GM19328 (cell line): Measurements from ENCODE around the gene CBR3.
"Not testable (repeated sequence)": the region's sequence is repeated elsewhere in the genome, so short reads cannot be mapped to it uniquely, and the experiment has no call there.

Source experiments
- ATAC-seq: cut with Tn5 transposase; IDR thresholded peaks from one replicate; pipeline ENCODE4 v1.9.1; 2021; ENCODE audit warnings: mild to moderate bottlenecking, moderate library complexity; ENCODE audit not compliant: unreplicated experiment

Gene CBR3

DNA sequence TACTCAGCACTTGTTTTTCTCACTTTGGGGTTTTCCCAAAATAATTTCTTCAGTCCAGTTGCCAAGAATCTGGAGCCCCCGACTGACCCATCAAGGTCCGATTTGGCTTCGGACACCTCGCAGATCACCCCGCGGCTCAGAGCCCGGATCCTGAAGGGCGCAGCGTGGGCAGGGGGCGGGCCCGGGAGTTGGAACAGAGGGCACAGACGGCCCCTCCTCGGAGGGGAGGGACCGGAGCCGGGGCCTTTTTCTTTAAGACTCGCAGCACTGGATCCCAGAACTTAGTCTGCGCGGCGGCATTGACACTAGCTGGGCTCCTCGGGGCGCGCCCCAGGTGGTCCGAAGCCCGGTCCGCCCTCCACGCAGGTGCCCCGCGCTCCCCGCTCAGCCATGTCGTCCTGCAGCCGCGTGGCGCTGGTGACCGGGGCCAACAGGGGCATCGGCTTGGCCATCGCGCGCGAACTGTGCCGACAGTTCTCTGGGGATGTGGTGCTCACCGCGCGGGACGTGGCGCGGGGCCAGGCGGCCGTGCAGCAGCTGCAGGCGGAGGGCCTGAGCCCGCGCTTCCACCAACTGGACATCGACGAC lies at the start of gene CBR3:
CBR3 (plus strand) TSS at position 277 of the 588 bp plus-strand sequence; CDS start at position 391, 114 bp downstream.
- ATAC-seq = no peak

DNA sequence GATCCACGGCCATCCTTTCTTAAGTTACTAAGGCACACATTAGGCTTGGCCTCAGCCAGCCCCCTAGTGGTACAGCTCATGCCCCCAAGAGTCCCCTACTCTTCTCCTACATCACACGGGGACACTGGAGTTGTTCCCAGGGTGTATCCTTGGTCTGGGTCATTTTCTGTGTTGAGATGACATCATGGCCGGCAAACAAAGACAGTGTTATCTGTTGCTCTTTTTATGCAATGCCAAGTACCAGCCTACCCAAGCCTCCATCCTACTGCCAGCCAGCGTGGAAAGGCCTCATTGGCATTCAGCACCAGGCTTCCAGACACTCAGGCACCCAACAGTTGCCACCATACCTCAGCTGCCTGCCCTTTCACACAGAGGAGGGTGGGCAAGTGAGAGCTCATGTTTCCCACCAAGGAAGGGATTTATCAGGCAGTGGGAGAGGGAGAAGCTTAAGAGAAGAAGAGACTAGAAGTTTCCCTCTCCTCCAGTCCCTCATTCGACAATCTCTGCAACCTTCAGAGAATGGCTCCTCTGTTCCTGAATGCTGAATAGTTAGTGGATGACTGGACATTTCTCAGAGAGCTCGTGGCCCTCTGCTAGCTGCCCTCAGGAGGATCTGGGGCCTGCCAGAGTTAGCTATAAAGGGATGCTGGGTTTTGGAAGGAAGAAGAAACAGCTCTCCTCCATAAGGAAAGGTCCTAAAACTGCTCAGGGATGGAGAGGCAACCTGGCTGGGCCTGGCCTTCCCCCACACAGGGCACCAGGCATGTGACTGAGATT lies 47.3 kb upstream of the CBR3 start:
- no peak for ATAC-seq

DNA sequence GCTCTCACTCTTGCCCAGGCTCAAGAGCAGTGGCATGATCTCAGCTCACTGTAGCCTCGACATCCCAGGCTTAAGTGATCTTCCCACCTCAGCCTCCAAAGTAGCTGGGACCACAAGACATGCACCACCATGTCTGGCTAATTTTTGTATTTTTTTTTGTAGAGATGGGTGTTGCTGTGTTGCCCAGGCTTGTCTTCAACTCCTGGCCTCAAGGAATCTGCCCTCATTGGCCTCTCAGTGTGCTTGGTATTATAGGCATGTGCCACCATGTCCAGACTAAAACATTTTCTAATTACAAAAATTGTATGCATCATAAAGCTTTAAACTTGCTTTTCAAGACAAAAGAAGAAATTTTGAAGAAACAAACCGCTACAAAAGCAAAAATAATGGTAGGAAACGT lies 44.9 kb upstream of the CBR3 start:
- ATAC-seq = no peak

DNA sequence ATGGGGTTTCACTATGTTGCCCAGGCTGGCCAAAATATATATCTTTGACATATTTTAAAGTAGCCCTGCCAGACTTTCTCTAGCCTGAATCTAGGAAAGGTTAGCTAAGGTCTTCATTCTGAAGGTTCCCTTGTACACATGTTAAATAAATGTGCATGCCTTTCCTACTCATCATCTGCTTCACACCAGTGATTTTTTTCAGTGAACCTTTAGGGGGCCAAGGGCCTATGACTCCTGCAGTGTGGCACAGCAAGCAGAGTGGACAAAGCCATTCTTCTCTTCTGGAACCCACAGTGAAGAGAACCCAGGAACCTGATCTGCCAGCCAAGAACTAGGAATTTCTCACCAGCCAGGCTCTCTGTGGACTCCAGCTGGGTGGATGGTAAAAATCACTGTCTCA lies 42.2 kb upstream of the CBR3 start:
- ATAC-seq = no peak

DNA sequence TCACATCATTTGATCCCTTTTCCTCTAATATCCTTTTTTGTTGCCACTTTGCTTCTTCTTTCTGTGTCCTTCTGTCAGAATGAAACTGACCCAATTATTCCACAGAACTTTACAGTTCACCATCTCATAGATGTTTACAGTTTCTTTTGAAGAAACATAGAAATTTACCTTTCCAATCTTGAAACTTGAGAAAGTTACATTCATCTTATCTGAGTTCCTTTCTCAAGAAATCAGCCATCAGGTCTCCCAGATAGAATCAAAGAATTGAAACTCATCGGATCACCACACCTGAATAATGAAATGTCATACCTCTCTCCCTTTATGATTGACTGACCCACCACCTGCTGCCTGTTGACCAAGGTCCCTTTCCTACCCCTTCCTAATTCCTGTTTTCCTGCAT lies 41.4 kb upstream of the CBR3 start:
- ATAC-seq = no peak

DNA sequence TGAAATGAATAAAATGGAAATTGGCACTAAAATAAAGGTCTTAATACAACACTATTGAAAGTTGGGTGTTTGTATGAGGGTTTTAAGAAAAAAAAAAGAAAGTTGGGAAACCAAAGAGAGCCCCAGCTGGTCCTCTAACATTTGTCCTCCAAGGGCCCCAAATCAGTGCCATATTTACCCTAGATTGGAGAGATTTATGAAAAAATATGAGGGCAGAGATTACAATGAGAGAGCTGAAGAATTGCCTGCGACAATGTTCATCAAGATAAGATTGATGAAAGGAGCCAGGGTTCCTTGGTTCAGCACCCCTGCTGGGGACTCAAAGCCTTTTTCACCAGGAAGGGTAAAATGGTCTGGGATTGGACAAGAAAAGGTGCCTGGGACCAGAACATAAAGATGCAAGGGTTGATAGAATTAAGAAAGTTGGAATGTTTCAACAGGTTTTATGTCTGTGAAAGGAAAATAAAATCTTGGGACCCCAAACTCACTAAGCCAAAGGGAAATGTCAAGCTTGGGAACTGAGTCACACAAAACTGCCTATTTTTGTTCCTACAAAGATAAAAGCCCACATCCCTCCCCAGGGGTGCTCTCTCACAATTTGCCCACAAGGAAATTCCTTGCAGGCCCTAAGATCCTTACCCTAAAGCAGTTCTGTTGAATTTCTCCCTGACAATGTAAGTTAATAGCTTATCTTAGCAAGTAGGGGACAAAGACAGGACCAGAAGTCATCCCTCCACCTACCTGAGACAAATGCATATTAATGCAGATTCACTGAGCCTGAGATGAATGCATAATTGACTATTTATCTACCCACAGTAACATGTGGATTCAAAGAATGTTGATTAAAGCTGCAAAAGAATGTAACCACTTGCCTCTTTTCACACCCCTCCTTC lies 38.2 kb upstream of the CBR3 start:
- no peak for ATAC-seq

DNA sequence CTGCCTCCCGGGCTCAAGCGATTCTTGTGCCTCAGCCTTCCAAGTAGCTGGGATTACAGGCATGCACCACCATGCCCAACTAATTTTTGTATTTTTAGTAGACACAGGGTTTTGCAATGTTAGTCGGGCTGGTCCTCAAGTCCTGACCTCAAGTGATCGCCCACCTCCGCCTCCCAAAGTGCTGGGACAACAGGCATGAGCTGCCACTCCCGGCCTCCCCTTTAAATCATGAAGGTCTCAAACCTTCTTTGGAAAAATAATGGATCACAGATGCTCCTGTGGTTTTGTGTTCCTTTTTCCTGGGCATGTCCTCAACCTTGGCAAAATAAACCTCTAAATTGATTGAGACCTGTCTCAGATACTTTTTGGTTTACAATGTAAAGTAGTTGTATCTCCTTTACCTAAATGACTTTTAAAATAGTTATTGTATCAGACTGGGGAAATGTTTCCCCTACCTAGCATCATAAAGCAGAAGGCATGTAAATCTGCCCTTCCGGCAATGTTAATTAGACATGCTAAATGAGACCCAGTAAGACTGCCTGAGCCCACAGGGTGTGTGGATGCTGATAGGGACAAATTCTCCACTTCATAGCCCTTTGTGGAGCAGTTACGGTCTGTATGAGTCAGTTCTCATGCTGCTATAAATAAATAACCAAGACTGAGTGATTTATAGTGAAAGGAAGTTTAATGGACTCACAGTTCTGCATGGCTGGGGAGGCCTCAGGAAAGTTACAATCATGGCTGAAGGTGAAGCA lies 37.3 kb upstream of the CBR3 start:
- no peak for ATAC-seq

DNA sequence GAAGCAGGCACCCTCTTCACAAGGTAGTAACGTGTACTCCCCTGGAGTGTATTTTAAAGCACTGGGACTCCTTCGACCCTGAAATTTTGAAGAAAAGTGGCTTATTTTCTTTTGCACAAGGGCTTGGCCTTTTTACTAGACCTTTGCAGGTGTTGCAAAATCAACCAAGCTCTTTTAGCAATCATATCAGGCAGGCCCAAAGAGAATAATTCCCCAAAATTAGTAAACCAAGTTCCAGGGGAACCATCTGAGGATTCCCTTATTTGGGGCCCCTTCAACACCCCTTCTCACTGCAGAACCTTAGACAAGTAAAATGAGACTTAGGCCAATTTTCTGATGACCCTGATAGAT lies 36.7 kb upstream of the CBR3 start:
- no peak for ATAC-seq

DNA sequence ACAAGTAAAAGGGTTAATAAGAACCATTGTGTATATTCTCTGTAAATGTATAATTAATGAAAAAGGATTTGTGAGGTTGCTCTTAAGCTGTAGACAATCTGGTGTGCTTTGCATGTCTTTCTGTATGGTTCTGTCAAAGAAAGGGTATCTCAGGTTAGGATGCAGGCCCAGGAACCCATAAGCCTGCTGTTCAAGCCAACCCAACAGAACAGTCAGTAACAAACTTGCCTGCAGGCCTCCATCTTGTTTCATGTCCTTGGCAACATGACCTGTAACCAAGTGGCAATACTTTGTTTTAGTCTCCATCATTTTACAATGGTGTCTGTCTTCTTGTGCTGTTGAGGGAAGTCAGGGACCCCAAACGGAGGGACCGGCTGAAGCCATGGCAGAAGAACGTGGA lies 35.9 kb upstream of the CBR3 start:
- ATAC-seq = no peak

DNA sequence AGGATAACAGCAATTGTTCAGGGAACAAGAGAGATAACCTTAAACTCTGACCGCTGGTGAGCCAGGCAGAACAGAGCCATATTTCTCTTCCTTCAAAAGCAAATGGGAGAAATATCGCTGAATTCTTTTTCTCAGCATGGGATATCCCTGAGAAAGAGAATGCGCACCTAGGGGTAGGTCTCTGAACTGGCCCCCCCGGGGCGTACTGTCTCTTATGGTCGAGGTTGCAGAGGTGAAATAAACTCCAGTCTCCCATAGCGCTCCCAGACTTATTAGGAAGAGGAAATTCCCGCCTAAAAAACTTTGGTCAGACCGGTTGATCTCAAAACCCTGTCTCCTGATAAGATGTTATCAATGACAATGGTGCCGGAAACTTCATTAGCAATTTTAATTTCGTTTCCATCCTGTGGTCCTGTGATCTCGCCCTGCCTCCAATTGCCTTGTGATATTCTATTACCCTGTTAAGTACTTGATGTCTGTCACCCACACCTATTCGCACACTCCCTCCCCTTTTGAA lies 35.1 kb upstream of the CBR3 start:
- not testable (repeated sequence) for ATAC-seq

DNA sequence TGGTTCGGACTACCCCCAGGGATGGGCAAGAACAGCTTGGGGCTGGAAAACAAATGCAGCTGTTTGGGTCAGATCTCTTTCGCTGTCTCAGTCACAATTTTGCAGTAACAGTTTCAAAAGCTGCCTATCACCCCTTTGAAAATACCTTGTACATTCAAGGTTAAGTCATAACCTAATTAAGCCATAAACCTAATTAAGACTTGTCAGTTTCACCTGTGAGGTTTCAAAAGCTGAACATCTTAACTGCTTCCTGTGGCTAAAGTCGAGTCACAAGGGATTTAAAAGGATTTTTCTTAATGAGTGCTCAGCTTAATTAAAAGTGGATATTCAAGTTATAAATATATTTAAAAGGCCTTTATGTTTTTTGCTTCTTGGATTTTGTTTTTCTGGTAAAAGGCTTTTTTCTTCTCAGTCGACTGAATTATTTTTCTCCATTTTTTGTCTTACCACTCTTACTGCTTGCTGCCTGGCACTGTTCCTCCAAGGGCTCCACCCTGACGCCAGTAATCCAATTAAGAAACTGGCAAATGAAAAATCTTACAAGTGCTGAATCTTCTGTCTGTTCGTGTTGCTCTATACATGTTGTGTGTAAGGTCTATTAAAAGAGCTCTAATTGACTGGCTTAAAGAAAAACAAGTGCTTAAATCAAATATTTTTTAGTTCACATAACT lies 33.8 kb upstream of the CBR3 start:
- ATAC-seq = no peak

DNA sequence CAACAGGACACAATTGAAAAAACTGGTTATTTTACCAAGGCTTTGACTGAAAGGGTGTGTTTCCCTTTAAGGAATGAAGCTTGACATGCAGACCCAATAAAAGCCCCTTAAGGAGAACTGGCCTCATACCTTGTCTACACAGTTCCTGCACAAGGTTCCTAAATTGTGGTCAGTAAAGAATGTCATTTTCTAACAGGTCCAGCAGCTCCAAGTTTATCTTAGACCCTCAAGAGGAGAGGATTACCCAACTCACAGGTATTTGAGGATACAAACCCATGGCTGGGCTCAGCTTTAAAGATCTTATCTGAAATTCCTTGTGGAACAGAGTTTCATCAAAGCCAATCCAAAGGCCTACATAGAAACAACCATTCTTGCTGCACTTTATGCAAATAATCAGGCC lies 31.4 kb upstream of the CBR3 start:
- ATAC-seq = no peak

DNA sequence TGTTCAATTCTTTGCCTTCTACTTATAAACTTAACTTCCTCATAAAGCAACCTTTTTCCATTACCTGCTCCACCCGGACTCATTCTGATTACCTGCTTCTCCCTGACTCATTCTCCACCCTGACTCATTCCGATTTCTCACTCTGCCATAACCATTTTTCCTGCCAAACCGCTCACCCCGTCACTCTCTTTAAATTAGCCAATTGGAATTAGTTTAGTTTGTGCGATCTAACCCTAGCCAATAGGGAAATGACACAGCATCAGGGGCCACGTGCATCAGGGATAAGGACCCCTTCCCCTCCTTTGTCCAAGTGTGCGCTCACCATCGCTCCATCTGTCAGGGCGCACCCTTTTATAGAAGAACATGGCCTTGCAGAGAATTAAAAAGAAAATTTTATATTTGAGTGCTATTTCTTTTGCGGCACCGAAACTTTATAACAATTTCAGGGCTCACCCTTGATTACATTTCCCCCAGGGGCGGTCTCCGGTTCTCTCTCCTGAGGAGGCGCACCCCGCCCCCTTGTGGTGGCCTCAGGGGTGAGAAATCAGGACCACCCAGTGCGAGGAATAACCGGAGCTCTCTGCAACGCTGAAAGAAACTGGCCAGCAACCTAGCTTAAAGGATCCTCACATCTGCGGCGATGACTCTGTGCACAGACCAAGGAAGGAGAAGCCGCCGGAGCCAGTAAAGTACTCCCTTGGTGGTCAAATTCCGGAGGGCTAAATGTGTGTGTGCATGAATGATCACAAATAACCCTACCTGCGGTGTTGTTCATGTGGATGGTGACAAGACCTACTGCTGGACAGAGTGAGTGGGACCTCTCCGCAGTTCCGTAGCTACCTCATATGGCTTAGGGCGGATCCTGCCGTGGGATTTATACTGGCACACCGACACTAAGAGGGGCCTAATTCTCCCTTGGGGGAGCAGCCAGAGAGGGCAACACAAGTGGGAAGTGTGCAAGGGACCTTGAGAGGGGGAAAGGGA lies 30.3 kb upstream of the CBR3 start:
- no peak for ATAC-seq

DNA sequence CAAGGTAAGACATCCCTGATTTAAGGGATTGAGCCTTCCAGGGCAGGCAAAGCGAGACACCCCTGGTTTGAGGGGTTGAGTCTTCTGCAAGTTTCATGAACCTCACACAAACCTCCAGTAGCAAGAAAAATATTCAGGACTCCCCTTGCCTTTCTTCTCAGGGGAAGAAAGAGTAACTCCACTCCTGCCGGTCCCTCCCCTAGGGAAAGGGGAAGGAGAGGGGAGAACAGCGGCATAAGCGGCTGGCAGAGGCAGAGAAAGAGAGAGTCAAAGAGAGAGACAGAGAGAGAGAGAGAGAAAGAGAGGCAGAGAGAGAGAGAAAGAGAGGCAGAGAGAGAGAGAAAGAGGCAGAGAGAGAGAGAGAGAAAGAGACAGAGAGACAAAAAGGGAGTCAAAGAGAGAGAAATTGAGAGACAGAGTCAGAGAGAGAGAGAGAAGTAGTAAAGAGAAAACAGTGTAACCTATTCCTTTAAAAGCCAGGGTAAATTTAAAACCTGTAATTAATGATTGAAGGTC lies 29.5 kb upstream of the CBR3 start:
- no peak for ATAC-seq

DNA sequence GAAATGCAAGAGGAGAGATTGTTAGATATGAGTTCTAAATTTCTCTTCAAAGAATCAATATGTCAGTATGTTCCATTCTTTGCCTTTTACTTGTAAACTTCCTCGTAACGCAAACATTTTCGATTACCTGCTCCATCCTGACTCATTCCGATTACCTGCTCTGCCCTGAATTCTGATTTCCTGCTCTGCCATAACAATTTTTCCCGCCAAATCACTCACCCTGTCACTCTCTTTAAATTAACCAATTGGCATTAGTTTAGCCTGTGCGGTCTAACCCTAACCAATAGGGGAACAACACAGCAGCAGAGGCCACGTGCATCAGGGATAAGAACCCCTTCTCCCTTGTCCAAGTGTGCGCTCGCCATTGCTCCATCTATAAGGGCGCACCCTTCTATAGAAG lies 25.0 kb upstream of the CBR3 start:
- no peak for ATAC-seq

DNA sequence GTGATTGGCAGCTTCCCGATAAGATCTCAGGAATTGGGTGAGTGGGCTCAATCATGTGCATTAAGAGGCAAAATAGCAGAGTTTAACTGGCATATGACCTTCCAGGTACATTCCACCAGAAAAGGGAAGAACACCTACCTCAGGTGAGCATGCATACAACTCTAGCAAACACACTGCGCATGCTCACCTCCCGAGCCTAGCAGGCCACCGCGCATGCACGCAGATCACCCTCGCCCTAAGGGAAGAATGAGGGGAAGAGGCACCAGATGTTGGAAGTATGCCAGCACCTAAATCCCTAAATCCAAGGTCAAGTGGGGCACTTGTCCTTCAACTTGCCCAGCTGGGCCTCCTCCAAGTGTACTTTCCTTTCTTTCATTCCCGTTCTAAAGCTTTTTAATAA lies 23.6 kb upstream of the CBR3 start:
- no peak for ATAC-seq

DNA sequence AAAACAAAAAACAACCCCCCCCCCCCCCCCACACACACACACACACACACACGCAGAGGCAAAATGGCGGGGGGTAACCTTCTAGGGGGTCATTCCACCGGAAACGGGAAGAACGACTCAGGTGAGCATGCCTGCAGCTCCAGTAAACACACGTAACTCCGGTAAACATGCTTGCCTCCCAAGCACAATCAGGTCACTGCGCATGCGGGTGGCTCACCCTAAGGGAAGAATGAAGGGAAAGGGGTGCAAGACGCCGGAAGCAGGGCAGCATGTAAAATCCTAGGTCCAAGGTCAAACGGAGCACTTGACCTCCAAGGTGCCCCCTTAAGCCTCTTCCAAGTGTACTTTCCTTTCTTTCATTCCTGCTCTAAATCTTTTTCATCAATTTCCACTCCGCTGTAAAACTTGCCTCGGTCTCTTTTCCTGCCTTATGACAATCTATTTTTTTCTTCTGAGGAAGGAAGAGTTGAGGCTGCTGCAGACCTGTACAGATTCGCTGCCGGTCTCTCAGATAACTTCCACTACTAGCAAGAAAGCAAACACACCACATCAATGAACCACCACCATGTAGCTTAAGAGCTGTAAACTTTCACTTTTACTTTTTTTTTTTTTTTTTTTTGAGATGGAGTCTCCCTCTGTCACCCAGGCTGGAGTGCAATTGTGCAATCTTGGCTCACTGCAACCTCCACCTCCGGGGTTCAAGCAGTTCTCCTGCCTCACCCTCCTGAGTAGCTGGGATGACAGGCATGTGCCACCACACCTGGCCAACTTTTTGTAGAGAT lies 21.0 kb upstream of the CBR3 start:
- no peak for ATAC-seq

DNA sequence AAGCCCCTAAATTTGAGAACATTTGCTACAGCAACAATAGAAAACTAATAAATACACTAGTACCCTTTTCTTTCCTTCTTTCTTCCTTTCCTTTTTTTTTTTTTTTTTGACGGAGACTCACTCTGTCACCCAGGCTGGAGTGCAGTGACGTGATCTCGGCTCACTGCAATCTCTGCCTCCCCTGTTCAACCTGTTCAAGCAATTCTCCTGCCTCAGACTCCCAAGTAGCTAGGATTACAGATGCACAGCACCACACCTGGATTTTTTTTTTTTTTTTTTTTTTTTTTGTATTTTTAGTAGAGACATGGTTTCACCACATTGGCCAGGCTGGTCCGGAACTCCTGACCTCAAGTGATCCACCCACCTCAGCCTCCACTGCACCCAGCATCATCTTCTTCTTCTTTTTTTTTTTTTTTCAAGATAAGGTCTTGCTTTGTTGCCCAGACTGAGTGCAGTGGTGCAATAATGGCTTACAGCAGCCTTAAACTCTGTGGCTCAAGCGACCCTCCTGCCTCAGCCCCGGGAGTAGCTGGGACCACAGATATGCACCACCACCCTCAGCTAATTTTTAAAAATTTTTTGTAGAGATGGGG lies 19.6 kb upstream of the CBR3 start:
- ATAC-seq = no peak
